Liver (tissue), 9 donors: ENCODE measurements around the gene PCNX2. TPM values are rescaled to one million over a fixed set of nuclear protein-coding genes. Genes with fewer than 3 reads are reported as not detected.

Experiments
- DNase-seq: peaks from one replicate; pipeline ENCODE4 v3.0.0-alpha.2; 2017; ENCODE audit warnings: low spot score
- H3K27ac ChIP-seq, 2 donors: one replicate each; pipeline ENCODE4 v1.7.0; 2013; ENCODE audit warnings: inconsistent platforms in 2 of 2, low read length in 2 of 2, control low read depth in 1 of 2, low read depth in 1 of 2, mild to moderate bottlenecking in 1 of 2
- H3K27me3 ChIP-seq, 4 donors: one replicate each; pipeline versions ENCODE4 v1.6.1 to v1.7.0; 2013; ENCODE audit warnings: low read length in 3 of 4, inconsistent platforms in 1 of 4, mild to moderate bottlenecking in 1 of 4, moderate library complexity in 1 of 4; ENCODE audit not compliant: control insufficient read depth in 4 of 4, insufficient read depth in 4 of 4
- H3K36me3 ChIP-seq, 4 donors: one replicate each; pipeline versions ENCODE4 v1.6.1 to v1.7.0; 2013; ENCODE audit warnings: low read length in 3 of 4, mild to moderate bottlenecking in 3 of 4, low read depth in 1 of 4, moderate library complexity in 1 of 4; ENCODE audit not compliant: control insufficient read depth in 4 of 4, insufficient read depth in 3 of 4
- H3K4me1 ChIP-seq, 4 donors: one replicate each; pipeline versions ENCODE4 v1.6.1 to v1.7.0; 2013; ENCODE audit warnings: low read length in 3 of 4, mild to moderate bottlenecking in 3 of 4, moderate library complexity in 1 of 4; ENCODE audit not compliant: control insufficient read depth in 4 of 4, insufficient read depth in 4 of 4
- H3K4me3 ChIP-seq, 3 donors: one replicate each; pipeline versions ENCODE4 v1.6.1 to v1.7.0; 2013; ENCODE audit warnings: low read length in 3 of 3, control low read depth in 1 of 3, low read depth in 1 of 3, mild to moderate bottlenecking in 1 of 3
- H3K9ac ChIP-seq, 2 donors: one replicate each; pipeline ENCODE4 v1.7.0; 2013; ENCODE audit warnings: low read length in 2 of 2, mild to moderate bottlenecking in 2 of 2, moderate library complexity in 2 of 2, control low read depth in 1 of 2, low read depth in 1 of 2
- H3K9me3 ChIP-seq, 4 donors: one replicate each; pipeline versions ENCODE4 v1.6.1 to v1.7.0; 2013; ENCODE audit warnings: low read length in 3 of 4; ENCODE audit not compliant: control insufficient read depth in 4 of 4
- CTCF ChIP-seq: fragments of 150-350 bp; IDR thresholded peaks from 2 replicates; pipeline ENCODE4 v1.5.1; 2017; ENCODE audit warnings: improper control_type of control experiment, low read depth, low read length; ENCODE audit not compliant: missing input control
- FOXA1 ChIP-seq: IDR thresholded peaks from 2 replicates; pipeline ENCODE4 v1.6.1; 2016; ENCODE audit warnings: antibody characterized with exemption
- FOXA2 ChIP-seq: IDR thresholded peaks from 2 replicates; pipeline ENCODE4 v1.6.1; 2016; ENCODE audit warnings: antibody characterized with exemption
- GABPA ChIP-seq, 2 donors: IDR thresholded peaks in 1 of 2; conservative IDR thresholded peaks in 1 of 2; 2 replicates each; pipeline ENCODE4 v1.6.1; 2016; ENCODE audit warnings: antibody characterized with exemption in 2 of 2, mild to moderate bottlenecking in 1 of 2, moderate library complexity in 1 of 2
- HNF4A ChIP-seq, 2 donors: conservative IDR thresholded peaks; 2 replicates each; pipeline ENCODE4 v1.6.1; 2016; ENCODE audit warnings: antibody characterized with exemption in 2 of 2, mild to moderate bottlenecking in 2 of 2
- HNF4G ChIP-seq: IDR thresholded peaks from 2 replicates; pipeline ENCODE4 v1.6.1; 2016; ENCODE audit warnings: antibody characterized with exemption
- JUND ChIP-seq, 2 donors: IDR thresholded peaks; 2 replicates each; pipeline ENCODE4 v1.6.1; 2016; ENCODE audit warnings: antibody characterized with exemption in 2 of 2
- NR2F2 ChIP-seq: IDR thresholded peaks from 2 replicates; pipeline ENCODE4 v1.6.1; 2016; ENCODE audit warnings: antibody characterized with exemption
- RAD21 ChIP-seq, 2 donors: IDR thresholded peaks; 2 replicates each; pipeline ENCODE4 v1.6.1; 2016; ENCODE audit warnings: antibody characterized with exemption in 2 of 2, mild to moderate bottlenecking in 2 of 2
- RXRA ChIP-seq, 2 donors: IDR thresholded peaks; 2 replicates each; pipeline ENCODE4 v1.6.1; 2017 to 2018; ENCODE audit warnings: antibody characterized with exemption in 2 of 2, mild to moderate bottlenecking in 1 of 2
- SP1 ChIP-seq: IDR thresholded peaks from 2 replicates; pipeline ENCODE4 v1.6.1; 2018; ENCODE audit warnings: antibody characterized with exemption, mild to moderate bottlenecking
- TAF1 ChIP-seq: conservative IDR thresholded peaks from 2 replicates; pipeline ENCODE4 v1.6.1; 2016; ENCODE audit warnings: antibody characterized with exemption, mild to moderate bottlenecking
- YY1 ChIP-seq: IDR thresholded peaks from 2 replicates; pipeline ENCODE4 v1.6.1; 2016; ENCODE audit warnings: antibody characterized with exemption, mild to moderate bottlenecking
- ZBTB33 ChIP-seq: IDR thresholded peaks from 2 replicates; pipeline ENCODE4 v1.6.1; 2016; ENCODE audit warnings: antibody characterized with exemption
- WGBS: extraction: QIAGEN DNeasy Blood & Tissue Kit; methylation state at CpG from one replicate; pipeline ENCODE4 v1.1.7; 2013; 5-methylcytosine and 5-hydroxymethylcytosine counted together
- polyA plus RNA-seq, 2 donors: library from polyadenylated mRNA; stranded (reverse) in 1 of 2; unstranded in 1 of 2; fragments of 200-250 nt in 1 of 2; fragments of >200 nt in 1 of 2; fragmentation: Nextera tagmentation in 1 of 2; extraction: Ambion mirVana in 1 of 2; gene quantifications; one replicate each; pipeline versions ENCODE4 v1.2.1 to v1.2.3, GENCODE V29; 2013 to 2015
- total RNA-seq, 2 donors: library from RNA; depleted of rRNA; stranded (reverse); fragments of >200 nt; gene quantifications; one replicate each; pipeline ENCODE4 v1.2.3, GENCODE V29; 2014
- TF ChIP-seq, protein P1 (sequence below): IDR thresholded peaks from 2 replicates; pipeline ENCODE4 v1.6.1; 2016; ENCODE audit warnings: antibody characterized with exemption
- TF ChIP-seq, protein P2 (sequence below): IDR thresholded peaks from 2 replicates; pipeline ENCODE4 v1.6.1; 2016; ENCODE audit warnings: antibody characterized with exemption
- TF ChIP-seq, protein P3 (sequence below): IDR thresholded peaks from 2 replicates; pipeline ENCODE4 v1.6.1; 2016; ENCODE audit warnings: antibody characterized with exemption, mild to moderate bottlenecking
- donor health status: healthy.
- donor health status: healthy.
- donor health status: healthy.
- donor health status: healthy.
- donor health status: healthy.

PCNX2 gene
- total and polyA plus RNA-seq, 4 donors = 0.20 to 3.1 (median 0.92) TPM

- no peaks in the 10 kb centered on the region for H3K36me3 ChIP-seq
- no peaks in the 10 kb centered on the region for H3K27me3 ChIP-seq
- H3K9ac ChIP-seq = no peak overlapping the region
- H3K4me1 ChIP-seq = no peaks in the 10 kb centered on the region
- H3K27ac ChIP-seq = no peak overlapping the region
- no peak for DNase-seq
- TF ChIP-seq SP1 (no peak), RAD21 (IDR thresholded peaks at IDR 0.05) (no peak), FOXA1 (no peak), YY1 (no peak), ZBTB33 (no peak), CTCF (no peak), GABPA (IDR thresholded peaks at IDR 0.05 in 1 of 2, conservative IDR thresholded peaks at IDR 0.05 in 1 of 2) (no peak), RXRA (IDR thresholded peaks at IDR 0.05) (no peak)
- TF ChIP-seq, protein P1, sequence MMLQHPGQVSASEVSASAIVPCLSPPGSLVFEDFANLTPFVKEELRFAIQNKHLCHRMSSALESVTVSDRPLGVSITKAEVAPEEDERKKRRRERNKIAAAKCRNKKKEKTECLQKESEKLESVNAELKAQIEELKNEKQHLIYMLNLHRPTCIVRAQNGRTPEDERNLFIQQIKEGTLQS = no peak
- no peaks in the 10 kb centered on the region for H3K9me3 ChIP-seq
- H3K4me3 ChIP-seq = no peak overlapping the region
- WGBS = 83% methylated on average over 3 of the region's 3 CpGs
Observed at GRCh38 chr1:233042834-233043233, 252.7 kb downstream of the PCNX2 start.

GRCh38 chr1:233040494-233040893 is 255.0 kb downstream of the PCNX2 start:
- H3K27ac ChIP-seq = no peak overlapping the region
- no peak for DNase-seq
- no peaks in the 10 kb centered on the region for H3K36me3 ChIP-seq
- no peaks in the 10 kb centered on the region for H3K27me3 ChIP-seq
- H3K9me3 ChIP-seq = no peaks in the 10 kb centered on the region
- no peaks in the 10 kb centered on the region for H3K4me1 ChIP-seq
- TF ChIP-seq, protein P2, sequence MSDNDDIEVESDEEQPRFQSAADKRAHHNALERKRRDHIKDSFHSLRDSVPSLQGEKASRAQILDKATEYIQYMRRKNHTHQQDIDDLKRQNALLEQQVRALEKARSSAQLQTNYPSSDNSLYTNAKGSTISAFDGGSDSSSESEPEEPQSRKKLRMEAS = no peak
- TF ChIP-seq RXRA (IDR thresholded peaks at IDR 0.05) = no peak
- TF ChIP-seq GABPA (IDR thresholded peaks at IDR 0.05 in 1 of 2, conservative IDR thresholded peaks at IDR 0.05 in 1 of 2) = no peak
- TF ChIP-seq SP1 = no peak
- no peak for TF ChIP-seq TAF1
- no peak for TF ChIP-seq RAD21 (IDR thresholded peaks at IDR 0.05)
- no peak for TF ChIP-seq HNF4G
- TF ChIP-seq CTCF = no peak
- TF ChIP-seq YY1 = no peak
- TF ChIP-seq NR2F2 = no peak
- TF ChIP-seq, protein P3, sequence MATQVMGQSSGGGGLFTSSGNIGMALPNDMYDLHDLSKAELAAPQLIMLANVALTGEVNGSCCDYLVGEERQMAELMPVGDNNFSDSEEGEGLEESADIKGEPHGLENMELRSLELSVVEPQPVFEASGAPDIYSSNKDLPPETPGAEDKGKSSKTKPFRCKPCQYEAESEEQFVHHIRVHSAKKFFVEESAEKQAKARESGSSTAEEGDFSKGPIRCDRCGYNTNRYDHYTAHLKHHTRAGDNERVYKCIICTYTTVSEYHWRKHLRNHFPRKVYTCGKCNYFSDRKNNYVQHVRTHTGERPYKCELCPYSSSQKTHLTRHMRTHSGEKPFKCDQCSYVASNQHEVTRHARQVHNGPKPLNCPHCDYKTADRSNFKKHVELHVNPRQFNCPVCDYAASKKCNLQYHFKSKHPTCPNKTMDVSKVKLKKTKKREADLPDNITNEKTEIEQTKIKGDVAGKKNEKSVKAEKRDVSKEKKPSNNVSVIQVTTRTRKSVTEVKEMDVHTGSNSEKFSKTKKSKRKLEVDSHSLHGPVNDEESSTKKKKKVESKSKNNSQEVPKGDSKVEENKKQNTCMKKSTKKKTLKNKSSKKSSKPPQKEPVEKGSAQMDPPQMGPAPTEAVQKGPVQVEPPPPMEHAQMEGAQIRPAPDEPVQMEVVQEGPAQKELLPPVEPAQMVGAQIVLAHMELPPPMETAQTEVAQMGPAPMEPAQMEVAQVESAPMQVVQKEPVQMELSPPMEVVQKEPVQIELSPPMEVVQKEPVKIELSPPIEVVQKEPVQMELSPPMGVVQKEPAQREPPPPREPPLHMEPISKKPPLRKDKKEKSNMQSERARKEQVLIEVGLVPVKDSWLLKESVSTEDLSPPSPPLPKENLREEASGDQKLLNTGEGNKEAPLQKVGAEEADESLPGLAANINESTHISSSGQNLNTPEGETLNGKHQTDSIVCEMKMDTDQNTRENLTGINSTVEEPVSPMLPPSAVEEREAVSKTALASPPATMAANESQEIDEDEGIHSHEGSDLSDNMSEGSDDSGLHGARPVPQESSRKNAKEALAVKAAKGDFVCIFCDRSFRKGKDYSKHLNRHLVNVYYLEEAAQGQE = no peak
- no peak for TF ChIP-seq HNF4A (conservative IDR thresholded peaks at IDR 0.05)
- no peak for TF ChIP-seq JUND (IDR thresholded peaks at IDR 0.05)
- no peak for TF ChIP-seq FOXA2
- WGBS = 84% methylated on average over 4 of the region's 4 CpGs
- no peak overlapping the region for H3K4me3 ChIP-seq
- H3K9ac ChIP-seq = no peak overlapping the region
